ENCODE data around the gene GAGE12C.
"Not testable (repeated sequence)": the region's sequence is repeated elsewhere in the genome, so short reads cannot be mapped to it uniquely, and the experiment has no call there.

GAGE12C gene, protein sequence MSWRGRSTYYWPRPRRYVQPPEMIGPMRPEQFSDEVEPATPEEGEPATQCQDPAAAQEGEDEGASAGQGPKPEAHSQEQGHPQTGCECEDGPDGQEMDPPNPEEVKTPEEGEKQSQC

DNA sequence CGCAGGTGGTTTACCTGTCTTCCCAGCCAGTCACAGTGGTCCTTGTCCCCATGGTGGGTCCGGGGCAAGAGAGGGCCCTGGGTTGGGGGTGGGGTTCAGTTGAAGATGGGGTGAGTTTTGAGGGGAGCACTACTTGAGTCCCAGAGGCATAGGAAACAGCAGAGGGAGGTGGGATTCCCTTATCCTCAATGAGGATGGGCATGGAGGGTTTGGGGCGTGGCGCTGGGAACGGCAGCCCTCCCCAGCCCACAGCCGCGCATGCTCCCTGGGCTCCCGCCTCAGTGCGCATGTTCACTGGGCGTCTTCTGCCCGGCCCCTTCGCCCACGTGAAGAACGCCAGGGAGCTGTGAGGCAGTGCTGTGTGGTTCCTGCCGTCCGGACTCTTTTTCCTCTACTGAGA lies at the start of gene GAGE12C:
Gene GAGE12C, plus strand, starts transcription at position 301 of the 400 bp plus-strand sequence. CDS start 1,155 bp downstream, outside the sequence.
- not testable (repeated sequence) for DNase-seq

GRCh38 chrX:49541433-49541832 lies 9.5 kb downstream of the GAGE12C start, which contains the start of gene GAGE12D:
Gene GAGE12D, plus strand, starts transcription at chrX:49541733. Its CDS starts 1,155 bp downstream, at chrX:49542888.
- DNase-seq, result not testable (repeated sequence)

DNA sequence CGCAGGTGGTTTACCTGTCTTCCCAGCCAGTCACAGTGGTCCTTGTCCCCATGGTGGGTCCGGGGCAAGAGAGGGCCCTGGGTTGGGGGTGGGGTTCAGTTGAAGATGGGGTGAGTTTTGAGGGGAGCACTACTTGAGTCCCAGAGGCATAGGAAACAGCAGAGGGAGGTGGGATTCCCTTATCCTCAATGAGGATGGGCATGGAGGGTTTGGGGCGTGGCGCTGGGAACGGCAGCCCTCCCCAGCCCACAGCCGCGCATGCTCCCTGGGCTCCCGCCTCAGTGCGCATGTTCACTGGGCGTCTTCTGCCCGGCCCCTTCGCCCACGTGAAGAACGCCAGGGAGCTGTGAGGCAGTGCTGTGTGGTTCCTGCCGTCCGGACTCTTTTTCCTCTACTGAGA lies 19.0 kb downstream of the GAGE12C start, which contains the start of gene GAGE12E:
Gene GAGE12E, plus strand, starts transcription at position 301 of the 400 bp plus-strand sequence. CDS start 1,155 bp downstream, outside the sequence.
- DNase-seq, result not testable (repeated sequence)

GRCh38 chrX:49560542-49560941 lies 28.6 kb downstream of the GAGE12C start, which contains the start of gene GAGE12F:
Gene GAGE12F, plus strand, starts transcription at chrX:49560842. Its CDS starts 1,155 bp downstream, at chrX:49561997.
- DNase-seq, result not testable (repeated sequence)

GRCh38 chrX:49568728-49569127 lies 36.8 kb downstream of the GAGE12C start:
- not testable (repeated sequence) for DNase-seq

GRCh38 chrX:49569152-49569551 lies 37.2 kb downstream of the GAGE12C start:
- DNase-seq, result not testable (repeated sequence)

- not testable (repeated sequence) for DNase-seq
Observed at GRCh38 chrX:49570100-49570499, 38.1 kb downstream of the GAGE12C start, which contains the start of gene GAGE12G. Gene GAGE12G, plus strand, starts transcription at chrX:49570400. Its CDS starts 1,155 bp downstream, at chrX:49571555.

- not testable (repeated sequence) for DNase-seq
Observed at GRCh38 chrX:49579649-49580048, 47.7 kb downstream of the GAGE12C start, which contains the start of gene GAGE12H. Gene GAGE12H, plus strand, starts transcription at chrX:49579949. Its CDS starts 1,155 bp downstream, at chrX:49581104.
